ENCODE data around the gene HRH4. TPM values are rescaled to one million over a fixed set of nuclear protein-coding genes. Genes with fewer than 3 reads are reported as not detected.

HRH4 gene
- polyA plus RNA-seq, 1 of the 3 experiments (the other 2 are of a cell fraction) = not detected

- POLR2A ChIA-PET = interaction anchor here (0.6 to 1.9 kb wide), 9 partner anchors 10 to 58 kb away, joined by 3 to 11 read pairs (median 4); partner anchors contain the start of gene OSBPL1A
- 2% methylated on average over 30 of the region's 82 CpGs for WGBS (ENCODE audit: low lambda C conversion rate)
These were observed 33.8 kb upstream of the HRH4 start, which contains the start of gene IMPACT for GRCh38 chr18:24426398-24427294. TSS of gene IMPACT (plus strand) at chr18:24426670. CDS start at chr18:24426757, 87 bp downstream.

More at GRCh38 chr18:24426398-24427294, 33.8 kb upstream of the HRH4 start, which contains the start of gene IMPACT:
- Histone ChIP-seq H3F3A (replicated peaks; ENCODE audit: insufficient read depth) (no peaks in the 10 kb centered on the region), H3K27ac (ENCODE audit: low read depth in 2 of 2, low read length in 1 of 2) (peak within 1 kb of the TSS; percentile 53 to 92), H3K9ac (peak within 1 kb of the TSS; percentile 81), H3K4me2 (peak within 1 kb of the TSS; percentile 85), H2AFZ (ENCODE audit: low read depth) (peak within 1 kb of the TSS; percentile 96), H3K79me2 (ENCODE audit: insufficient read depth) (peaks cover 5% of the 10 kb centered on the region; the same call in 1 of the 2 replicates), H3K27me3 (ENCODE audit: insufficient read depth) (no peaks in the 10 kb centered on the region), H3K9me2 (no peaks in the 10 kb centered on the region), H3K9me3 (no peaks in the 10 kb centered on the region), H3K4me1 (ENCODE audit: control insufficient read depth in 1 of 2, insufficient read depth in 2 of 2, low read depth in 1 of 2, low read length in 1 of 2) (peaks cover 0 to 7% of the 10 kb centered on the region in 2 experiments; a peak in 2 of 4 replicates), H3K4me3 (ENCODE audit: low read depth in 2 of 2, low read length in 1 of 2) (peak within 1 kb of the TSS; percentile 68 to 88), H3K36me3 (replicated peaks in 1 of 2; ENCODE audit: control insufficient read depth in 1 of 2, insufficient read depth in 2 of 2, low read length in 1 of 2) (peaks cover 11 to 15% of the 10 kb centered on the region in 2 experiments), H4K20me1 (ENCODE audit: insufficient read depth) (no peaks in the 10 kb centered on the region)
- DNase-seq = peak; percentile 96
- TF ChIP-seq MXI1 (IDR thresholded peaks at IDR 0.05; ENCODE audit: low read depth, low read length) (peak; percentile 84), RFX5 (IDR thresholded peaks at IDR 0.05; ENCODE audit: low read length) (no peak), MAX (IDR thresholded peaks at IDR 0.05; ENCODE audit: low read depth) (peak; percentile 91), ELF1 (IDR thresholded peaks at IDR 0.05) (no peak), SIN3A (IDR thresholded peaks at IDR 0.05; ENCODE audit: borderline replicate concordance, low read depth, low read length) (peak; percentile 29; the same call in 1 of the 2 replicates), PBX3 (IDR thresholded peaks at IDR 0.05) (0 out of 2 replicates have a peak, but pooled peaks have one; percentile 2), GABPA (IDR thresholded peaks at IDR 0.05; ENCODE audit: low read depth) (peak; percentile 94), ZBTB33 (IDR thresholded peaks at IDR 0.05; ENCODE audit: borderline replicate concordance, low read depth) (no peak), RCOR1 (IDR thresholded peaks at IDR 0.05; ENCODE audit: low read length) (peak; percentile 5; the same call in 1 of the 2 replicates), YY1 (IDR thresholded peaks at IDR 0.05; ENCODE audit: low read depth) (peak; percentile 66; the same call in 1 of the 2 replicates), POLR2AphosphoS5 (IDR thresholded peaks at IDR 0.05; ENCODE audit: low read depth, low read length) (peak; percentile 72), TAF1 (IDR thresholded peaks at IDR 0.05; ENCODE audit: borderline replicate concordance, low read depth, low read length) (peak; percentile 52), CHD2 (IDR thresholded peaks at IDR 0.05; ENCODE audit: low read length, partially characterized antibody) (peak; percentile 87)
- CTCF ChIA-PET = interaction anchor here (0.6 to 1.0 kb wide), 4 partner anchors 9 to 105 kb away, joined by 3 to 4 read pairs (median 4); no protein-coding TSS in a partner anchor
